NT2/D1 (cell line): Measurements from ENCODE around the gene CDHR3.

ENCODE experiments used
- DNase-seq: peaks from one replicate; pipeline ENCODE4 v3.0.0-alpha.2; 2011; ENCODE audit warnings: low read depth, low spot score
- H3K27me3 ChIP-seq: 2 replicates; pipeline ENCODE4 v1.6.0; 2011; ENCODE audit warnings: mild to moderate bottlenecking; ENCODE audit not compliant: insufficient read length, insufficient read depth
- H3K36me3 ChIP-seq: 2 replicates; pipeline ENCODE4 v1.6.1; 2011; ENCODE audit warnings: mild to moderate bottlenecking, low read length, mixed read lengths; ENCODE audit not compliant: insufficient read depth, insufficient read length
- H3K4me1 ChIP-seq: 2 replicates; pipeline ENCODE4 v1.5.1; 2011; ENCODE audit not compliant: insufficient read depth, insufficient read length
- H3K4me3 ChIP-seq: 2 replicates; pipeline ENCODE4 v1.5.1; 2011; ENCODE audit warnings: low read depth; ENCODE audit not compliant: insufficient read length
- H3K9ac ChIP-seq: 2 replicates; pipeline ENCODE4 v1.6.0; 2011; ENCODE audit warnings: low read depth; ENCODE audit not compliant: insufficient read length
- H3K9me3 ChIP-seq: 2 replicates; pipeline ENCODE4 v1.5.1; 2011; ENCODE audit warnings: mild to moderate bottlenecking, low read length; ENCODE audit not compliant: insufficient read depth
- SUZ12 ChIP-seq: IDR thresholded peaks from 2 replicates; pipeline ENCODE4 v1.6.1; 2011; ENCODE audit not compliant: insufficient read length, insufficient read depth; ENCODE audit errors: extremely low read depth
- YY1 ChIP-seq: IDR thresholded peaks from 2 replicates; pipeline ENCODE4 v1.6.1; 2011; ENCODE audit not compliant: insufficient read length, insufficient read depth
- ZNF274 ChIP-seq: IDR thresholded peaks from 2 replicates; pipeline ENCODE4 v1.6.1; 2011; ENCODE audit warnings: mild to moderate bottlenecking, low read depth, low read length

The CDHR3 gene

DNA sequence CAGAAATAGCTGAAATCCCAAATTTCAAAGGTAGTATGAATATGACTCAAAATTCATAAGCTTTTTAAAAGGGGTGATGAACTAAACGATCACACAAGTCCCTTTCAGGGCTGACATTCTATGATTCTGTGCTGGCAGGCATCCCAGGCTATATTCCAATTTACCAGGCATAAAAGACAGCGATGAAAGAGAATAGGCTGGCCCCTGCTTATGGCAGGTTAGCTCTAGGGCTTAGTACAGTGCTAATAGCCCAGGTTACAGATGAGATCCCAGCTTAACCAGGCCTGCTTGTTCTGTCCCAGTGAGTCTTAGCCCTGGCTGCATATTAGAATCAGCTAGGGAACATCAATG is 56.4 kb downstream of the CDHR3 start:
- TF ChIP-seq ZNF274 (no peak), YY1 (no peak), SUZ12 (no peak)
- no peak for DNase-seq
- H3K36me3 ChIP-seq, result no peaks in the 10 kb centered on the region
- H3K9me3 ChIP-seq, result no peaks in the 10 kb centered on the region; the same call in 1 of the 2 replicates
- no peak overlapping the region for H3K9ac ChIP-seq
- H3K27me3 ChIP-seq, result no peaks in the 10 kb centered on the region
- peaks cover 10% of the 10 kb centered on the region for H3K4me1 ChIP-seq
- no peak overlapping the region for H3K4me3 ChIP-seq

DNA sequence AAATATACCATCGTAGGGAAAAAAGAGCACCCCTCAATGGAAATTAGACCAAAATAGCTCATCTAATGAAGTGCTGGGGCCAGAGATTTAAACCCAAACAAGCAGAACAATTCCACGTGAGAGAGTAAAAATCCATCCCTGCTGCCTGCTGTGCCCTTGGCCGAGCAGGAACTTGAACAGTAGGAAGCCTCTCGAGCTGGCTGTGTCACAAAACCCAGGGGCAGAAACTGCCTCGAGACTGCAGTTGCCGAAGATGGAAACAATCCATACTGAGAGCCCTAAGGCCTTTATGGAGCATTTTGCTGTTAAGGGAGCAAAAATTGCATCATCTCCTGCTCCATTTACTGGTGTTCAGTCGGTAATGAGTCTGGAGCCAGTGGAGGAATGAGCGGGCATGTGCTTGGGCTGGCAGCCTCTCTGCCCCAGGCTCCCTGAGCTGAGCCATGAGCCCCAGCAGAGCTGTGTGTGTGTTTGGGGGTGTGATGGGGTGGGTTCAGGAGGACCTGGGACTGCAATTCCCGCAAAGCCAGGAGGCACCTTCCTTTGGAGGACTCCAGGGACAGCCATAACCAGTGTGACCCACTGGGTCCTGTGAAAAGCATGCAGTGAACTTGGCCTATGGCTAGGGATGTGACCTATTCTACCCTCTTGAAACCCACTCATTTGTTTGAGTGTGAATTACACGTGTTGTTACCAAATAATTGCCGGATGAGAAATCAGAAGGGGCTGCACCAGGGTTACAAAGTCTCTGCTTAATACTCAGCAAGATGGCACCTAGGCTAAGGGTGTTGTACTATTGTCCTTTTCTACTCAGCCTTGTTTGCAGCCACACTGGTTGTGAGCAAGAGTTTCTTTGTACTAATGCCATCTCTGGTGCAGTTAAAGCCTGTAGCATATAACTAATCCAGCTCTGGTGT is 58.3 kb downstream of the CDHR3 start:
- no peaks in the 10 kb centered on the region; the same call in 1 of the 2 replicates for H3K9me3 ChIP-seq
- DNase-seq, result peak; percentile 42
- TF ChIP-seq SUZ12 (no peak), YY1 (no peak), ZNF274 (no peak)
- peak overlapping the region; percentile 36 for H3K9ac ChIP-seq
- H3K4me3 ChIP-seq, result no peak overlapping the region
- H3K27me3 ChIP-seq, result no peaks in the 10 kb centered on the region
- peaks cover 6% of the 10 kb centered on the region for H3K4me1 ChIP-seq
- no peaks in the 10 kb centered on the region for H3K36me3 ChIP-seq

DNA sequence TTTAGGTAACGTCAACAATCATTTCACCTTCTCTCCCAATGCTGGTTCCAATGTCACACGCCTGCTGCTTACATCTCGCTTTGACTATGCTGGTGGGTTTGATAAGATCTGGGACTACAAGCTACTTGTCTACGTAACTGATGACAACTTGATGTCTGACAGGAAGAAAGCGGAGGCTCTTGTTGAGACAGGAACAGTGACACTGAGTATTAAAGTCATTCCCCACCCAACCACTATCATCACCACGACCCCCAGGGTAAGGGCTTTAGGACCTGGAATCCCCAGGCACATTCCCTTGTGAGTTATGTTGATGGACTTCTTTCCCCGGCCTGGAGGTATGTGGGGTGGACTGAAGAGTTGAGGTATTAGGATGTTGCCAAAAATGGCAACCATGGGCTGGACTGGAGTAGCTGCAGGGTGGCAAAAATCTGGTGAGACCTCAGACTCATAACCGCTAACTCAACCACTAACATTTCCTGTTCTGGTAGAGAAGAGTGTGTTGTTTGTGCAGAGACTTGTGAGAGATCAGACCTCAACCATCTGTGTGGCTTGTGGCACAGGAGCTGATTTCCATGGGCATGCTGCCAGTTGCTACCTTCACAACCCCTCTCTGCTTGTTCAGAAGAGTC is 59.2 kb downstream of the CDHR3 start:
- H3K36me3 ChIP-seq, result no peaks in the 10 kb centered on the region
- H3K27me3 ChIP-seq, result no peaks in the 10 kb centered on the region
- no peak overlapping the region for H3K4me3 ChIP-seq
- DNase-seq, result no peak
- no peak for TF ChIP-seq ZNF274
- no peak for TF ChIP-seq SUZ12
- TF ChIP-seq YY1, result no peak
- H3K4me1 ChIP-seq, result peaks cover 6% of the 10 kb centered on the region
- no peaks in the 10 kb centered on the region; the same call in 1 of the 2 replicates for H3K9me3 ChIP-seq
- no peak overlapping the region for H3K9ac ChIP-seq

DNA sequence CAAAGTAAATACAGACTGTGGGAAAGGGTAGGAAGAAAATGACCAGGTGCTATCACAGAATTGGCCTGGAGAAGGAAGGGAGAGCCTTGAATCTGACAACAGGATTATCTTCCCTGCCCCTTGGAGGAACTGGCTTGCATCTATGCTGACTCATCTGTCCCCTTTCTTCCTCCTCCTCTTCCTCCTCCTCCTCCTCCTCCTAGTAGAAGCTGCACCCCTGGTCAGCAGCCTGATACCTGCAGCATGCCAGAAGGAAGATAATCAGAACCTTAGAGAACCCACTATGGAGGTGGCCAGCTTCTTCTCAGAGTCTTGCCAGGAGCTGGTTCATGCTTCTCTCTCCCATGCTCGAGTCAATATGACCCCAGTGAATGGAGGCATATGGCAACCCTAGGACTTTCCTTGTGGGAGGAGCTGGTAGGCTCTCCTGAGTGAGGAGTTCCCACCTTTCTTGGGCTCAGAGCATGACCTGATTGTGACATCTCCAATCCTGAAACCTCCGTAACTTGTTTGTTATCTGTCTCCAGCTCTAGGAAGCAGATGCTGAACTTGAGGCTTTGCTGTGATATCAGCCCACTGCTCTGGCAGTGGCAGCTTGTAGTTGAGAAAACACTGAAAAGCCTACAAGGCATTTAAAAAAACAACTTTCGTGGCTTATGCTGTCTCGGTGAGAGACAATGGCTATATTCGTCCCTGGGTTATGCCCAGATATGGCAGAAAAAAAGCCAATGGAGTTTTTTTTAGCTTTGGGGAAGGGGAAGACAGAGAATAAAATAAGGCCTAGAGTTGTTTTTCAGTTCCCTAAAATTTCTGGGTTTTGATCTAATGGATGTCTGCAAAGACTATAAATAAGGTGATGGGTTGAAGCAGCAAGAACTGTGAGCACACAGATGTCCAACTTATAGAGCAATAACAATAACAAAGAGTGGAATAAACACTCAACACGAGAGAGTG is 60.6 kb downstream of the CDHR3 start:
- Histone ChIP-seq H3K4me3 (no peak overlapping the region), H3K4me1 (peaks cover 6% of the 10 kb centered on the region), H3K36me3 (no peaks in the 10 kb centered on the region), H3K27me3 (no peaks in the 10 kb centered on the region), H3K9ac (no peak overlapping the region), H3K9me3 (no peaks in the 10 kb centered on the region; the same call in 1 of the 2 replicates)
- no peak for DNase-seq
- TF ChIP-seq YY1 (no peak), ZNF274 (no peak), SUZ12 (no peak)

DNA sequence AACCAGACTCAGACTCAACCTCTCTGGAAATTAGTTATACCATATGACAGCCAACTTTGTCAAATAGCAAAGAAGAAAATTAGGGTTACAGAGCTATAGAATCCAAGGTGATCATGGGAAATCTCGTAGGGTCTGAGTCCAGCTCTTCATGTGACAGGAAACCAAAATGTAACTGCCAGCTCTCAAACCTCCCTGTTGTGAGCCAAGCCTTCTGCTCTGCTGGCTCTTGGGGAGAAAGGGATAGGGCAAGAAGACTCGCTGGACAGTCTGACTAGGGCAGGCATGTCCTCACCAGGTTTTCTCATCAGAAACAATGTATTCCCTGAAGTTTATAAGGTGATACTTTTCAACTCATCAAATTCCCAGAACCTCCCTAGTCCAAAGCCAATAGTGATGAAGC is 63.0 kb downstream of the CDHR3 start:
- H3K4me3 ChIP-seq, result no peak overlapping the region
- DNase-seq, result no peak
- TF ChIP-seq SUZ12 (no peak), ZNF274 (no peak), YY1 (no peak)
- no peaks in the 10 kb centered on the region for H3K36me3 ChIP-seq
- no peak overlapping the region for H3K9ac ChIP-seq
- H3K27me3 ChIP-seq, result no peaks in the 10 kb centered on the region
- peaks cover 2% of the 10 kb centered on the region for H3K4me1 ChIP-seq
- H3K9me3 ChIP-seq, result no peaks in the 10 kb centered on the region; the same call in 1 of the 2 replicates

DNA sequence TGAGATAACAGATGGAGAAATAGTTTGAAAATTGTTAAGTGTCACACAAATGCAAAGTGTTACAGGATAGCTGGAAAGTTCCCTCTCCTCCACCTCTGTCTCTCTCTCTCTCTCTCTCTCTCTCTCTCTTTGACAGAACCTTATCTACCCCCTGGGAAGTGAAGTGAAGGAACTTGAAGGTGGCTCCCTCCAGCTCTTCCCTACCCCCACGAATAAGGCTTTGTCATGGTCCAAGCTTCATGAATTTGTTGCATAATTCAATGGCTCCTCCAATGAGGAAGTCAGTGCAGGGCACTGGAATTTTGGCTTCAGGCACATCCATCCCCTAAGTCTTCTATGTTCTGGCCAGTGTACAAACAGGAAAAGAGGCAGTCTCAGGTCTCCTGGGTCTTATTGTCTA is 66.4 kb downstream of the CDHR3 start:
- H3K9ac ChIP-seq, result no peak overlapping the region
- DNase-seq, result no peak
- no peak overlapping the region for H3K4me3 ChIP-seq
- TF ChIP-seq ZNF274 (no peak), YY1 (no peak), SUZ12 (no peak)
- no peaks in the 10 kb centered on the region for H3K9me3 ChIP-seq
- H3K27me3 ChIP-seq, result no peaks in the 10 kb centered on the region
- H3K4me1 ChIP-seq, result no peaks in the 10 kb centered on the region
- H3K36me3 ChIP-seq, result no peaks in the 10 kb centered on the region

DNA sequence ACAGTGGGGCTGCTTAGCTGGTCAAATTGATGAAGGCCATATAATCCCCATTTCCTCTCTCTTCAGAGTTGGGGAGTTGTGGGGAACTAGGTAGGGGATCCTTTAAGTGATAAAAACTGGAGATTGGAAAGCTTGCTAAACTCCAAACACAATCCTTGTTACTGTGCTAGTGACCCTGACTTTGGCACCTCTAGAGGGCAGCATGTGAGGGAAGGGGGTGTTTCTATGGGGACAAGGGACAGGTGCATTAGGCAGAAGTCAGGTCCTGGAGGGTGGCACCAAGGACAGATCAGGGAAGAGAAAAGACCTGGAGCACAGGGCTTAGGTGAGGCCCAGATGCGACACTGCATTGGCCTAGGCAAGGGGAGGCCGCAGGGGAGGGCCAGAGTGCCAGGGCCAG is 66.9 kb downstream of the CDHR3 start:
- Histone ChIP-seq H3K4me1 (no peaks in the 10 kb centered on the region), H3K9ac (no peak overlapping the region), H3K36me3 (no peaks in the 10 kb centered on the region), H3K4me3 (no peak overlapping the region), H3K27me3 (no peaks in the 10 kb centered on the region), H3K9me3 (no peaks in the 10 kb centered on the region)
- DNase-seq, result no peak
- TF ChIP-seq YY1 (no peak), ZNF274 (no peak), SUZ12 (no peak)
